H9 (cell line): ENCODE measurements around the gene CMTM5. TPM values are rescaled to one million over a fixed set of nuclear protein-coding genes. Genes with fewer than 3 reads are reported as not detected.

ENCODE experiments used
- DNase-seq: peaks from one replicate; pipeline ENCODE4 v3.0.0-alpha.2; 2017
- H2AFZ ChIP-seq: one replicate; pipeline ENCODE4 v1.6.1; 2013; ENCODE audit warnings: mild to moderate bottlenecking, low read length, control low read depth, moderate library complexity
- H2AK5ac ChIP-seq: 2 replicates; pipeline ENCODE4 v1.6.1; 2013; ENCODE audit warnings: low read length, control low read depth, mixed read lengths; ENCODE audit not compliant: insufficient read length
- H2BK120ac ChIP-seq: one replicate; pipeline ENCODE4 v1.6.1; 2013; ENCODE audit warnings: low read depth, mild to moderate bottlenecking, low read length, control low read depth, inconsistent platforms; ENCODE audit not compliant: poor library complexity, severe bottlenecking
- H2BK12ac ChIP-seq: 2 replicates; pipeline ENCODE4 v1.6.1; 2013; ENCODE audit warnings: low read length, control low read depth, mixed read lengths, low read depth; ENCODE audit not compliant: insufficient read length
- H2BK15ac ChIP-seq: 2 replicates; pipeline ENCODE4 v1.6.1; 2013; ENCODE audit warnings: low read depth, low read length, control low read depth
- H2BK20ac ChIP-seq: one replicate; pipeline ENCODE4 v1.6.1; 2013; ENCODE audit warnings: low read depth, mild to moderate bottlenecking, low read length, control low read depth, inconsistent platforms; ENCODE audit not compliant: poor library complexity, severe bottlenecking
- H2BK5ac ChIP-seq: 2 replicates; pipeline ENCODE4 v1.6.1; 2013; ENCODE audit warnings: low read length, control low read depth, mixed read lengths; ENCODE audit not compliant: insufficient read length
- H3K14ac ChIP-seq: 2 replicates; pipeline ENCODE4 v1.6.1; 2013; ENCODE audit warnings: low read length, control low read depth; ENCODE audit not compliant: insufficient read depth
- H3K18ac ChIP-seq: 2 replicates; pipeline ENCODE4 v1.6.1; 2013; ENCODE audit warnings: low read depth, mild to moderate bottlenecking, mixed read lengths, low read length, control low read depth; ENCODE audit not compliant: insufficient read length
- H3K23ac ChIP-seq: 2 replicates; pipeline ENCODE4 v1.6.1; 2013; ENCODE audit warnings: low read length, control low read depth, mixed read lengths, low read depth; ENCODE audit not compliant: insufficient read length
- H3K23me2 ChIP-seq: 2 replicates; pipeline ENCODE4 v1.6.1; 2013; ENCODE audit warnings: low read depth, mild to moderate bottlenecking, mixed read lengths, low read length, control low read depth; ENCODE audit not compliant: insufficient read length, poor library complexity, severe bottlenecking
- H3K27ac ChIP-seq: 2 replicates; pipeline ENCODE4 v1.5.1; 2013; ENCODE audit warnings: low read length, control low read depth, mixed read lengths, low read depth; ENCODE audit not compliant: insufficient read length
- H3K27me3 ChIP-seq: 2 replicates; pipeline ENCODE4 v1.6.1; 2013; ENCODE audit warnings: low read length, control low read depth, inconsistent platforms; ENCODE audit not compliant: insufficient read depth
- H3K4ac ChIP-seq: 2 replicates; pipeline ENCODE4 v1.6.1; 2013; ENCODE audit warnings: low read depth, mild to moderate bottlenecking, control low read depth, inconsistent platforms, low read length, moderate library complexity
- H3K4me1 ChIP-seq: 2 replicates; pipeline ENCODE4 v1.6.1; 2013; ENCODE audit warnings: low read length, control low read depth, inconsistent platforms; ENCODE audit not compliant: insufficient read depth
- H3K4me2 ChIP-seq: 2 replicates; pipeline ENCODE4 v1.6.1; 2013; ENCODE audit warnings: low read length, control low read depth, mixed read lengths; ENCODE audit not compliant: insufficient read length, insufficient read depth
- H3K56ac ChIP-seq: 2 replicates; pipeline ENCODE4 v1.6.1; 2013; ENCODE audit warnings: low read depth, mild to moderate bottlenecking, mixed read lengths, low read length, control low read depth; ENCODE audit not compliant: insufficient read length
- H3K79me1 ChIP-seq: 2 replicates; pipeline ENCODE4 v1.6.1; 2013; ENCODE audit warnings: low read depth, mild to moderate bottlenecking, moderate library complexity, low read length, control low read depth, inconsistent platforms; ENCODE audit not compliant: insufficient read depth, poor library complexity, severe bottlenecking
- H3K79me2 ChIP-seq: 2 replicates; pipeline ENCODE4 v1.6.1; 2013; ENCODE audit warnings: low read length, control low read depth, inconsistent platforms; ENCODE audit not compliant: insufficient read depth
- H3K9ac ChIP-seq: 2 replicates; pipeline ENCODE4 v1.6.1; 2013; ENCODE audit warnings: low read length, control low read depth, mixed read lengths; ENCODE audit not compliant: insufficient read length; ENCODE audit errors: extremely low read depth
- H3K9me3 ChIP-seq: one replicate; pipeline ENCODE4 v1.6.1; 2013; ENCODE audit warnings: low read depth, low read length, inconsistent platforms; ENCODE audit not compliant: control insufficient read depth
- H3T11ph ChIP-seq: one replicate; pipeline ENCODE4 v1.6.1; 2013; ENCODE audit warnings: mild to moderate bottlenecking, low read length, control low read depth, inconsistent platforms
- H4K20me1 ChIP-seq: one replicate; pipeline ENCODE4 v1.6.1; 2013; ENCODE audit not compliant: control insufficient read depth, insufficient read length, insufficient read depth
- H4K5ac ChIP-seq: 2 replicates; pipeline ENCODE4 v1.6.1; 2013; ENCODE audit warnings: low read depth, mild to moderate bottlenecking, mixed read lengths, low read length, control low read depth; ENCODE audit not compliant: insufficient read length
- H4K8ac ChIP-seq: replicated peaks from 2 replicates; pipeline ENCODE4 v1.6.1; 2013; ENCODE audit warnings: low read length, control low read depth, mixed read lengths, low read depth; ENCODE audit not compliant: insufficient read length
- H4K91ac ChIP-seq: 2 replicates; pipeline ENCODE4 v1.6.1; 2013; ENCODE audit warnings: low read depth, mild to moderate bottlenecking, moderate library complexity, mixed read lengths, low read length, control low read depth; ENCODE audit not compliant: insufficient read length
- H3K27ac Mint-ChIP-seq, 3 experiments: 2 replicates in 2 of 3; 3 replicates in 1 of 3; pipeline ENCODE4 v1.8.0; 2020 to 2021; ENCODE audit warnings: mixed read lengths in 3 of 3, mild to moderate bottlenecking in 1 of 3, moderate library complexity in 1 of 3
- H3K27me3 Mint-ChIP-seq: 2 replicates; pipeline ENCODE4 v1.8.0; 2021; ENCODE audit warnings: low read depth, mild to moderate bottlenecking, moderate library complexity, mixed read lengths
- H3K36me3 Mint-ChIP-seq, 3 experiments: 2 replicates in 2 of 3; 3 replicates in 1 of 3; pipeline ENCODE4 v1.8.0; 2020 to 2021; ENCODE audit warnings: low read depth in 3 of 3, mixed read lengths in 3 of 3; ENCODE audit not compliant: insufficient read depth in 1 of 3
- H3K4me1 Mint-ChIP-seq, 2 experiments: 2 replicates each; pipeline ENCODE4 v1.8.0; 2020; ENCODE audit warnings: mixed read lengths in 2 of 2
- H3K4me3 Mint-ChIP-seq, 2 experiments: 2 replicates in 1 of 2; 3 replicates in 1 of 2; pipeline ENCODE4 v1.8.0; 2020 to 2021; ENCODE audit warnings: mild to moderate bottlenecking in 2 of 2, mixed read lengths in 2 of 2, moderate library complexity in 1 of 2
- H3K9me3 Mint-ChIP-seq, 2 experiments: 2 replicates in 1 of 2; 3 replicates in 1 of 2; pipeline ENCODE4 v1.8.0; 2020; ENCODE audit warnings: mild to moderate bottlenecking in 2 of 2, mixed read lengths in 2 of 2, moderate library complexity in 1 of 2
- CTCF ChIP-seq: fragments of 200-600 bp; sonication (generic); conservative IDR thresholded peaks from 3 replicates; pipeline ENCODE4 v1.8.0; 2021; ENCODE audit warnings: antibody characterized with exemption, mild to moderate bottlenecking
- WGBS: extraction: QIAGEN DNeasy Blood & Tissue Kit; methylation state at CpG from one replicate; pipeline ENCODE4 v1.1.7; 2013; ENCODE audit warnings: missing lambda C conversion rate, low lambda C conversion rate, mixed read lengths; ENCODE audit not compliant: insufficient read length; ENCODE audit errors: extremely low coverage; 5-methylcytosine and 5-hydroxymethylcytosine counted together
- total RNA-seq: library from RNA; stranded (reverse); gene quantifications from 2 replicates; pipeline ENCODE4 v1.2.1, GENCODE V29; 2021

CMTM5 gene
- total RNA-seq, 1 experiment from 2014 or later = not detected

- H2BK15ac ChIP-seq = no peak overlapping the region
- no peaks in the 10 kb centered on the region for H3K23me2 ChIP-seq
- no peak overlapping the region for H2BK20ac ChIP-seq
- no peaks in the 10 kb centered on the region for H4K20me1 ChIP-seq
- H3K27me3 ChIP-seq = no peaks in the 10 kb centered on the region
- H3K9me3 ChIP-seq = no peaks in the 10 kb centered on the region
- no peaks in the 10 kb centered on the region for H3K79me1 ChIP-seq
- Mint-ChIP-seq H3K4me3 (no peak overlapping the region; a peak in 1 of 5 replicates), H3K27ac (no peak overlapping the region; a peak in 1 of 7 replicates), H3K36me3 (no peaks in the 10 kb centered on the region), H3K4me1 (peaks cover 11 to 15% of the 10 kb centered on the region in 2 experiments), H3K9me3 (no peaks in the 10 kb centered on the region; a peak in 1 of 5 replicates), H3K27me3 (peaks cover 56% of the 10 kb centered on the region)
- peak; percentile 58 for DNase-seq
- no peak for TF ChIP-seq CTCF
- no peak overlapping the region for H3K56ac ChIP-seq
- H3K4me2 ChIP-seq = no peak overlapping the region
- no peak overlapping the region for H4K5ac ChIP-seq
- H3K79me2 ChIP-seq = no peaks in the 10 kb centered on the region
- no peak overlapping the region for H4K8ac ChIP-seq
- no peak overlapping the region for H2BK120ac ChIP-seq
- no peak overlapping the region for H2BK12ac ChIP-seq
- H3K27ac ChIP-seq = no peak overlapping the region
- H2AK5ac ChIP-seq = no peak overlapping the region
- no peak overlapping the region for H3T11ph ChIP-seq
- H3K4ac ChIP-seq = no peak overlapping the region
- no peak overlapping the region for H3K18ac ChIP-seq
- H3K14ac ChIP-seq = peak overlapping the region; percentile 9; the same call in 1 of the 2 replicates
- H4K91ac ChIP-seq = no peak overlapping the region
- H2AFZ ChIP-seq = no peak overlapping the region
- H2BK5ac ChIP-seq = no peak overlapping the region
- WGBS = no CpG with 5 or more reads among the region's 25 CpGs
- H3K4me1 ChIP-seq = no peaks in the 10 kb centered on the region
- H3K23ac ChIP-seq = no peak overlapping the region
- H3K9ac ChIP-seq = no peak overlapping the region
These were observed 25.7 kb downstream of the CMTM5 start for GRCh38 chr14:23402296-23403138.
